Neural progenitor cell (in vitro differentiated cells): ENCODE measurements around the gene UCHL5. TPM values are rescaled to one million over a fixed set of nuclear protein-coding genes. Genes with fewer than 3 reads are reported as not detected.
"Not testable (repeated sequence)": the region's sequence is repeated elsewhere in the genome, so short reads cannot be mapped to it uniquely, and the experiment has no call there.

ENCODE experiments used
- DNase-seq: peaks from one replicate; pipeline ENCODE4 v3.0.0-alpha.2; 2016; ENCODE audit warnings: low spot score
- H2AFZ ChIP-seq: fragments of 200-600 bp; sonication (generic); replicated peaks from 2 replicates; pipeline ENCODE4 v1.6.1; 2016; ENCODE audit warnings: antibody characterized with exemption
- H3F3A ChIP-seq: fragments of 200-600 bp; sonication (generic); 2 replicates; pipeline ENCODE4 v1.6.1; 2016; ENCODE audit warnings: antibody characterized with exemption, low read depth
- H3K27ac ChIP-seq: fragments of 200-600 bp; sonication (generic); 2 replicates; pipeline ENCODE4 v1.5.1; 2016; ENCODE audit warnings: mild to moderate bottlenecking
- H3K27me3 ChIP-seq: fragments of 200-600 bp; sonication (generic); 2 replicates; pipeline ENCODE4 v1.6.1; 2016; ENCODE audit warnings: mild to moderate bottlenecking, moderate library complexity
- H3K36me3 ChIP-seq: fragments of 200-600 bp; sonication (generic); 2 replicates; pipeline ENCODE4 v1.5.1; 2016
- H3K4me1 ChIP-seq: fragments of 200-600 bp; sonication (generic); 2 replicates; pipeline ENCODE4 v1.6.1; 2016; ENCODE audit warnings: mixed run types
- H3K4me2 ChIP-seq: fragments of 200-600 bp; sonication (generic); 2 replicates; pipeline ENCODE4 v1.6.1; 2016
- H3K4me3 ChIP-seq: fragments of 200-600 bp; sonication (generic); 2 replicates; pipeline ENCODE4 v1.5.1; 2016
- H3K79me2 ChIP-seq: fragments of 200-600 bp; sonication (generic); 2 replicates; pipeline ENCODE4 v1.6.1; 2016; ENCODE audit warnings: low read depth
- H3K9ac ChIP-seq: fragments of 200-600 bp; sonication (generic); 2 replicates; pipeline ENCODE4 v1.6.1; 2016
- H3K9me3 ChIP-seq: fragments of 200-600 bp; sonication (generic); 2 replicates; pipeline ENCODE4 v1.5.1; 2016; ENCODE audit warnings: low read depth
- H4K20me1 ChIP-seq: fragments of 200-600 bp; sonication (generic); 2 replicates; pipeline ENCODE4 v1.6.1; 2016; ENCODE audit warnings: low read depth
- H3K27ac Mint-ChIP-seq: 3 replicates; pipeline ENCODE4 v1.8.0; 2021; ENCODE audit warnings: mixed read lengths
- H3K27me3 Mint-ChIP-seq: 2 replicates; pipeline ENCODE4 v1.8.0; 2022; ENCODE audit warnings: low read depth, mild to moderate bottlenecking, inconsistent platforms, moderate library complexity, mixed read lengths; ENCODE audit not compliant: insufficient read depth
- H3K36me3 Mint-ChIP-seq: 3 replicates; pipeline ENCODE4 v1.8.0; 2021; ENCODE audit warnings: mixed read lengths
- H3K4me1 Mint-ChIP-seq: 3 replicates; pipeline ENCODE4 v1.8.0; 2021; ENCODE audit warnings: mixed read lengths
- H3K4me3 Mint-ChIP-seq: 3 replicates; pipeline ENCODE4 v1.8.0; 2021; ENCODE audit warnings: mild to moderate bottlenecking, moderate library complexity, mixed read lengths
- H3K9me3 Mint-ChIP-seq: 3 replicates; pipeline ENCODE4 v1.8.0; 2020; ENCODE audit warnings: mixed read lengths
- EZH2 ChIP-seq: fragments of 200-600 bp; sonication (generic); IDR thresholded peaks from 2 replicates; pipeline ENCODE4 v1.6.1; 2017; ENCODE audit warnings: antibody characterized with exemption, mild to moderate bottlenecking, moderate library complexity
- EZH2phosphoT487 ChIP-seq: fragments of 200-600 bp; sonication (generic); IDR thresholded peaks from 2 replicates; pipeline ENCODE4 v1.6.1; 2017; ENCODE audit warnings: antibody characterized with exemption
- total RNA-seq: library from RNA; depleted of rRNA; stranded (reverse); fragments of >200 nt; gene quantifications from 2 replicates; pipeline ENCODE4 v1.2.3, GENCODE V29; 2015; ENCODE audit warnings: low replicate concordance
- TF ChIP-seq, protein P1 (sequence below): fragments of 200-600 bp; sonication (generic); IDR thresholded peaks from 2 replicates; pipeline ENCODE4 v1.5.1; 2017; ENCODE audit warnings: antibody characterized with exemption, mild to moderate bottlenecking

The UCHL5 gene
- total RNA-seq, 1 donor from 2014 or later = 49.4 TPM

DNA sequence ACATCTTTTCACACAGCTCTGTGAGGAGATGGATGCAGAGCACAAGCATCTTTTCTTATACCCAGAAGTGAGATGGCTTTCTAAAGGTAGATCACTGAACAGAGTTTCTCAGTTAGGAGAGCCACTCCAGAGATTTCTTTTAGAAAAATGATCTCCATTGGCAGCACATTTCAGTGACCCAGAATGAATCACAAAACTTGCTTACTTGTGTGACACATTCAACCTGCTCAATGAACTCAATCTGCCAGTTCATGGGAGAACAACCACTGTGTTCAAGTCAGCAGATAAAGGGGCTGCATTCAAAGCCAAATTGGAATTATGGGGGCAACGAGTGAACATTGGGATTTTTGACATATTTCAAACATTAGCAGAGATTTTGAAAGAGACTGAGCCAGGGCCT is 78.3 kb downstream of the UCHL5 start:
- Mint-ChIP-seq H3K9me3 (peaks cover 4% of the 10 kb centered on the region), H3K36me3 (no peaks in the 10 kb centered on the region), H3K27me3 (no peaks in the 10 kb centered on the region), H3K4me1 (peaks cover 8% of the 10 kb centered on the region), H3K27ac (no peak overlapping the region), H3K4me3 (no peak overlapping the region)
- Histone ChIP-seq H3K9ac (no peak overlapping the region), H2AFZ (no peak overlapping the region), H4K20me1 (no peaks in the 10 kb centered on the region), H3F3A (no peaks in the 10 kb centered on the region), H3K4me3 (no peak overlapping the region), H3K4me1 (peaks cover 11% of the 10 kb centered on the region), H3K79me2 (no peaks in the 10 kb centered on the region), H3K4me2 (no peak overlapping the region), H3K9me3 (no peaks in the 10 kb centered on the region), H3K27me3 (no peaks in the 10 kb centered on the region), H3K27ac (no peak overlapping the region), H3K36me3 (no peaks in the 10 kb centered on the region)
- no peak for DNase-seq
- TF ChIP-seq EZH2phosphoT487 = no peak
- TF ChIP-seq EZH2 = no peak

DNA sequence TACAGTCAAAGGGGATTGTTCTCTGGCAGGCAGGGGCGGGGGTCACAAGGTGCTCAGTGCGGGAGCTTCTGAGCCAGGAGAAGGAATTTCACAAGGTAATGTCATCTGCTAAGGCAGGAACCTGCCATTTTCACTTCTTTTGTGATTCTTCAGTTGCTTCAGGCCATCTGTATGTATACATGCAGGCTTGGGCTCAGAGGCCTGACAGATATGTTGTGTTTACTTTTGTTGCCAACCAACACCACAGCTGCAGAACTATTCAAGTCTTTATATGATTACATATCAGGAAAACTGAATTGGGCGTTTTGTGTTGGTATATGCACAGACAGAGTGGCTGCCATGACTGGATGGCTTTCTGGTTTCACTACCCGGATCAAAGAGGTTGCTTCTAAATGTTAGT is 78.8 kb downstream of the UCHL5 start:
- not testable (repeated sequence) for H3K9me3 ChIP-seq, H3K79me2 ChIP-seq, H3K36me3 Mint-ChIP-seq, H3K27me3 ChIP-seq, H3K27me3 Mint-ChIP-seq, H3K36me3 ChIP-seq, H3K4me1 Mint-ChIP-seq, H2AFZ ChIP-seq, DNase-seq, H3K27ac ChIP-seq, H3F3A ChIP-seq, H3K4me3 ChIP-seq, H3K4me2 ChIP-seq, H3K9me3 Mint-ChIP-seq, H3K4me3 Mint-ChIP-seq, H4K20me1 ChIP-seq, H3K27ac Mint-ChIP-seq, H3K9ac ChIP-seq
- H3K4me1 ChIP-seq = peaks cover 11% of the 10 kb centered on the region

DNA sequence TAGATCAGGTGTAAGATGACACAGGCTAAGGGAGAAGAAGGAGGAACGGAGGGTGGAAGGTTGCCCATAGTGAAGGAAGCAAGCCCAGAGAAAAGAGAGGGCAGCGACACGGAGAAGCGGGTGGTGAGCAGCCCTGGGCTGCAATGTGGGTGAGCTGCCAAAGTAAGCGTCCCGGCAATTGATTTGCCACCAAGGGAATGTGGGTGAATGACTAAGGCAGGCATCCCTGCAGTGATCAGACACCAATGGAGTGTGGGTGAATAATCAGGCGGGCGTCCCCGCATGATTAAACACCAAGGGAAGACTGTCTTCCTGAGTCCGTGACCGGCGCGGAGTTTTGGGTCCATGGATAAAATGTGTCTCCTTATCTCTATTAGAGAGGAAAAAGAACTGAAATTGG is 79.6 kb downstream of the UCHL5 start:
- TF ChIP-seq EZH2 (no peak), EZH2phosphoT487 (no peak)
- TF ChIP-seq, protein P1, sequence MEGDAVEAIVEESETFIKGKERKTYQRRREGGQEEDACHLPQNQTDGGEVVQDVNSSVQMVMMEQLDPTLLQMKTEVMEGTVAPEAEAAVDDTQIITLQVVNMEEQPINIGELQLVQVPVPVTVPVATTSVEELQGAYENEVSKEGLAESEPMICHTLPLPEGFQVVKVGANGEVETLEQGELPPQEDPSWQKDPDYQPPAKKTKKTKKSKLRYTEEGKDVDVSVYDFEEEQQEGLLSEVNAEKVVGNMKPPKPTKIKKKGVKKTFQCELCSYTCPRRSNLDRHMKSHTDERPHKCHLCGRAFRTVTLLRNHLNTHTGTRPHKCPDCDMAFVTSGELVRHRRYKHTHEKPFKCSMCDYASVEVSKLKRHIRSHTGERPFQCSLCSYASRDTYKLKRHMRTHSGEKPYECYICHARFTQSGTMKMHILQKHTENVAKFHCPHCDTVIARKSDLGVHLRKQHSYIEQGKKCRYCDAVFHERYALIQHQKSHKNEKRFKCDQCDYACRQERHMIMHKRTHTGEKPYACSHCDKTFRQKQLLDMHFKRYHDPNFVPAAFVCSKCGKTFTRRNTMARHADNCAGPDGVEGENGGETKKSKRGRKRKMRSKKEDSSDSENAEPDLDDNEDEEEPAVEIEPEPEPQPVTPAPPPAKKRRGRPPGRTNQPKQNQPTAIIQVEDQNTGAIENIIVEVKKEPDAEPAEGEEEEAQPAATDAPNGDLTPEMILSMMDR = no peak
- Mint-ChIP-seq H3K4me1 (peaks cover 8% of the 10 kb centered on the region), H3K27ac (no peak overlapping the region), H3K27me3 (no peaks in the 10 kb centered on the region), H3K9me3 (peaks cover 4% of the 10 kb centered on the region), H3K4me3 (no peak overlapping the region), H3K36me3 (no peaks in the 10 kb centered on the region)
- Histone ChIP-seq H3K36me3 (no peaks in the 10 kb centered on the region), H3K4me3 (no peak overlapping the region), H3K4me1 (peaks cover 11% of the 10 kb centered on the region), H3K79me2 (no peaks in the 10 kb centered on the region), H2AFZ (no peak overlapping the region), H4K20me1 (no peaks in the 10 kb centered on the region), H3K27me3 (no peaks in the 10 kb centered on the region), H3K9ac (no peak overlapping the region), H3K9me3 (no peaks in the 10 kb centered on the region), H3F3A (no peaks in the 10 kb centered on the region), H3K27ac (no peak overlapping the region), H3K4me2 (no peak overlapping the region)
- DNase-seq = no peak

DNA sequence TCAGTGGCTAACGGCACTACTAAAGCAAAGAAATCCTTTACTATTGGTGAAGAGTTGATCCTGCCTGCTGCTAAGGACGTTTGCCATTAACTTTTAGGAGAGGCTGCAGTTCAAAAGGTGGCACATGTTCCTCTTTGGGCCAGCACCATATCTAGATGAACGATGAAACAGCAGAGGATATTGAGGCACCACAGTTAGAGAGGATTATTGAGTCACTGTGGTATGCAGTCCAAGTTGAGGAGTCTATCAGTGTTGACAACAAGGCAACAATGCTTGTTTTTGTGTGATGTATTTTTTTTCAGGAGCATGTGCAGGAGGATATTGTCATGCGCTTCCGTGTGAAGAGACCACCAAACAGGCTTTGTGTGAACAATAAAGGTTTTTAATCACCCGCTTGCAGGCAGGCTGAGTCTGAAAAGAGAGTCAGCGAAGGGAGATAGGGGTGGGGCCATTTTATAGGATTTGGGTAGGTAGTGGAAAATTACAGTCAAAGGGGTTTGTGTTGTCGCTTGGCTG is 80.9 kb downstream of the UCHL5 start:
- Histone ChIP-seq H3K9me3 (no peaks in the 10 kb centered on the region), H3K4me2 (no peak overlapping the region), H3K27ac (no peak overlapping the region), H2AFZ (no peak overlapping the region), H3K4me1 (peaks cover 11% of the 10 kb centered on the region), H3K36me3 (no peaks in the 10 kb centered on the region), H3K79me2 (no peaks in the 10 kb centered on the region), H4K20me1 (no peaks in the 10 kb centered on the region), H3K9ac (no peak overlapping the region), H3K27me3 (no peaks in the 10 kb centered on the region), H3F3A (no peaks in the 10 kb centered on the region), H3K4me3 (no peak overlapping the region)
- DNase-seq = peak; percentile 9
- TF ChIP-seq, protein P1 = no peak
- TF ChIP-seq EZH2phosphoT487 (no peak), EZH2 (no peak)
- Mint-ChIP-seq H3K4me1 (peaks cover 8% of the 10 kb centered on the region), H3K27ac (no peak overlapping the region), H3K36me3 (no peaks in the 10 kb centered on the region), H3K27me3 (no peaks in the 10 kb centered on the region), H3K4me3 (no peak overlapping the region), H3K9me3 (peaks cover 4% of the 10 kb centered on the region)
